Skeletal muscle satellite cell (primary cell): Measurements from ENCODE around the gene ITPR2.

Experiments
- H3K27me3 ChIP-seq: 2 replicates; pipeline ENCODE4 v1.7.0; 2013; ENCODE audit warnings: low read length; ENCODE audit not compliant: control insufficient read depth, insufficient read depth
- H3K36me3 ChIP-seq: 2 replicates; pipeline ENCODE4 v1.7.0; 2013; ENCODE audit warnings: mild to moderate bottlenecking, control low read depth, low read length; ENCODE audit not compliant: insufficient read depth
- H3K4me1 ChIP-seq: 2 replicates; pipeline ENCODE4 v1.7.0; 2013; ENCODE audit warnings: low read length; ENCODE audit not compliant: control insufficient read depth, insufficient read depth
- H3K4me2 ChIP-seq: 2 replicates; pipeline ENCODE4 v1.7.0; 2013; ENCODE audit warnings: mild to moderate bottlenecking, low read length
- H3K4me3 ChIP-seq: 2 replicates; pipeline ENCODE4 v1.7.0; 2013; ENCODE audit warnings: low read length
- H3K9ac ChIP-seq: 2 replicates; pipeline ENCODE4 v1.7.0; 2013; ENCODE audit warnings: mild to moderate bottlenecking, low read depth, low read length, moderate library complexity
- H3K9me3 ChIP-seq: replicated peaks from 2 replicates; pipeline ENCODE4 v1.7.0; 2013; ENCODE audit warnings: mild to moderate bottlenecking, control low read depth, low read length

The ITPR2 gene

DNA sequence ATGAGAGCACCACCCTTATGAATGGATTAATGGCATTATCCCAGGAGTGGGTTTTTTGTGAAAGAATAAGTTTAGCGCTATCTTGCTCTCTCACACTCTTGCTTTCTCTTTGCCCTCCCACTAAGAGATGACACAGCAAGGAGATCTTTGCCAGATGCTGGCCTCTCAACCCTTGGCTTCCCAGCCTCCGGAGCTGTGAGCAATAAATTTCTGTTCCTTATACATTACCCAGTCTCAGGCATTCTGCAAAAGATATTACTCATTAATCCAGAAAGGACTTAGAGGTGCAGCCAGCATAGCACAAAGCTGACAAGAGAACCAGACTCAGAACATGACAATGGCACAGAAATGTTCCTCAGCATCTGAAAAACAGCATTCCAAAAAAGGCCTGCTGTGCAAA, 190.6 kb downstream of the ITPR2 start:
- Histone ChIP-seq H3K4me1 (peaks cover 13% of the 10 kb centered on the region), H3K9ac (no peak overlapping the region), H3K9me3 (no peaks in the 10 kb centered on the region), H3K27me3 (no peaks in the 10 kb centered on the region), H3K4me2 (no peak overlapping the region), H3K4me3 (no peak overlapping the region), H3K36me3 (no peaks in the 10 kb centered on the region)

- H3K4me1 ChIP-seq: peaks cover 21% of the 10 kb centered on the region
- no peaks in the 10 kb centered on the region for H3K27me3 ChIP-seq
- H3K9ac ChIP-seq: no peak overlapping the region
- no peaks in the 10 kb centered on the region for H3K9me3 ChIP-seq
- no peak overlapping the region for H3K4me3 ChIP-seq
- H3K36me3 ChIP-seq: no peaks in the 10 kb centered on the region
- peak overlapping the region; percentile 4 for H3K4me2 ChIP-seq
These were observed 196.2 kb downstream of the ITPR2 start for GRCh38 chr12:26636710-26637328.

DNA sequence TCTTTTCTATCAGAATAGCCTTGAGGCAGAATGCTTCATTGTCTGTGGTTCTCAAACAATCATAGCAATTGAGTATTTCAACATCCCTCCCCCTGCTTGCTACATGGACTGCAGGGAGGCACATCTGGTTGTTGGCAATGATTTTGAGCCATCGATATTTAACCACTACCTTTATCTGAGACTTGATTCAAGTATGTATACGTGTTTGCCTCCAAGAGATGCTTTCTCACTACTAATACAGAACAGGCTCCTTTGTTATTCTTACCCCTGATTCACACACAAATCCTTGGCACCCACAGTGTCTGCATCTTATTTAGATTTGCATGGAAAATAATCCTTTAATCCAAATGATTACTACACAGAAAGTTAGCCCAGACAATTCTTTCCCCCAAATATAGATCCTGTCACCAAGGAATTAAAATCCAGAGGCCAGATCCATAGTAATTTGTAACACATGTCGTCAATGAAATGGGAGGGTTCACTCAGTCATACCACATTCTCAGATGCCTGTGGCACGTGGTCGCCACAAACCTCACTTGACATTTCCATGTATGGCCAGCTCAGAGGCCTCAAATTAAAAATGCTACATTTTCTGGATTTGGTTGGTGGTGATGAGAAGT, 199.3 kb downstream of the ITPR2 start:
- no peaks in the 10 kb centered on the region for H3K9me3 ChIP-seq
- H3K4me3 ChIP-seq: no peak overlapping the region
- H3K4me2 ChIP-seq: no peak overlapping the region
- H3K36me3 ChIP-seq: no peaks in the 10 kb centered on the region
- H3K4me1 ChIP-seq: peaks cover 47% of the 10 kb centered on the region
- no peak overlapping the region for H3K9ac ChIP-seq
- no peaks in the 10 kb centered on the region for H3K27me3 ChIP-seq

- Histone ChIP-seq H3K9ac (no peak overlapping the region), H3K4me1 (peaks cover 47% of the 10 kb centered on the region), H3K9me3 (no peaks in the 10 kb centered on the region), H3K36me3 (no peaks in the 10 kb centered on the region), H3K4me3 (no peak overlapping the region), H3K4me2 (no peak overlapping the region), H3K27me3 (no peaks in the 10 kb centered on the region)
These were observed 200.2 kb downstream of the ITPR2 start for GRCh38 chr12:26632756-26633155.

DNA sequence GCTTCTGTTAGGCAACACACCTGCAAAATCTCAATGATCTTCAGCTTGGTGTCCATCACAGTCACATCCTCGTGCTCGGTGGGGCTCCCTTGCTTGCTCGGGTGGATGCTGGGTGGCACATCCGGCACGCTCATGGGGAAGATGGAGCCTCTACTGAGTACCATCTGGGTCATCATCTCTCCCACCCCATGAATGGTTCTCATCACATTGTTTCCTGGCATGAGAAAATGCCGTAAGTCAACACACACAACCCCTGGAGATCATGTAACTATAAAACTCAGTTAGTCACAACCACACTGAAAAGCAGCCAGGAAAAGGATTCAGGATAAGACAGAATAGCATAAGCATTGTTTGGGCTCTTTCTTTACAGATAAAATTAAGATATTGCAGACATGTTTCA, 201.1 kb downstream of the ITPR2 start:
- Histone ChIP-seq H3K4me1 (peaks cover 40% of the 10 kb centered on the region), H3K9me3 (no peaks in the 10 kb centered on the region), H3K4me3 (no peak overlapping the region), H3K36me3 (no peaks in the 10 kb centered on the region), H3K27me3 (no peaks in the 10 kb centered on the region), H3K9ac (no peak overlapping the region), H3K4me2 (no peak overlapping the region)

DNA sequence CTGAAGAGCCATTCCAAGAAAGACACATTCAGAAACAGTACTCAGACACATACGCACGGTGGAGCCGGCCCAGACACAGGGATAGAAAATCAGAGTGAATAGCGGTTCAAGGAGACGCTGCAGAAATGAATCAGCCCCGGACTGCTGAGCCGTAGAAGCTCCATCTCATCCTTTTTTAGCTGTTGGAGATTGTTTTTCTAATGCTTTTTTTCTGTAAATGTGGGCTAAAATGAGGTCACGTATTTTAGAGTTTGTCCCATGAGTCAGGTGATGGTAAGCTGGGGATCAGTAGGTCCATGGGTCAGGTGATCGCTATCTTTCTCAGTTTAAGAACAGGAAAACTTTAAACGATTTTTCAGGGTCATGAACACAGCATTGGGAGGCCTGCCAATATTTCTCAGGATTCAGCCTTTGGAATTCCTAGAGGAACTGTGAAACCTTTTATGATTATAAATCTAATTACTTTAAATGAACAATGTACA, 202.4 kb downstream of the ITPR2 start:
- peak overlapping the region; percentile 49 for H3K4me3 ChIP-seq
- H3K9me3 ChIP-seq: no peaks in the 10 kb centered on the region
- no peaks in the 10 kb centered on the region for H3K27me3 ChIP-seq
- no peaks in the 10 kb centered on the region for H3K36me3 ChIP-seq
- peak overlapping the region; percentile 74 for H3K4me2 ChIP-seq
- H3K4me1 ChIP-seq: peaks cover 33% of the 10 kb centered on the region
- peak overlapping the region; percentile 72 for H3K9ac ChIP-seq

GRCh38 chr12:26629864-26630263, 203.1 kb downstream of the ITPR2 start:
- Histone ChIP-seq H3K9me3 (no peaks in the 10 kb centered on the region), H3K27me3 (no peaks in the 10 kb centered on the region), H3K4me1 (peaks cover 33% of the 10 kb centered on the region), H3K9ac (peak overlapping the region; percentile 72), H3K36me3 (no peaks in the 10 kb centered on the region), H3K4me3 (peak overlapping the region; percentile 49), H3K4me2 (peak overlapping the region; percentile 74)

GRCh38 chr12:26628234-26628633, 204.8 kb downstream of the ITPR2 start:
- H3K4me2 ChIP-seq: no peak overlapping the region
- H3K9me3 ChIP-seq: no peaks in the 10 kb centered on the region
- no peak overlapping the region for H3K9ac ChIP-seq
- H3K27me3 ChIP-seq: no peaks in the 10 kb centered on the region
- H3K4me1 ChIP-seq: peaks cover 28% of the 10 kb centered on the region
- no peaks in the 10 kb centered on the region for H3K36me3 ChIP-seq
- H3K4me3 ChIP-seq: no peak overlapping the region

- no peak overlapping the region for H3K9ac ChIP-seq
These were observed 205.7 kb downstream of the ITPR2 start for GRCh38 chr12:26627335-26627734.

GRCh38 chr12:26623136-26623535, 209.9 kb downstream of the ITPR2 start:
- Histone ChIP-seq H3K9ac (no peak overlapping the region), H3K4me1 (no peaks in the 10 kb centered on the region), H3K4me2 (no peak overlapping the region), H3K36me3 (no peaks in the 10 kb centered on the region), H3K27me3 (no peaks in the 10 kb centered on the region), H3K4me3 (no peak overlapping the region), H3K9me3 (no peaks in the 10 kb centered on the region)

More at GRCh38 chr12:26627335-26627734, 205.7 kb downstream of the ITPR2 start:
- H3K4me3 ChIP-seq: no peak overlapping the region
- H3K9me3 ChIP-seq: no peaks in the 10 kb centered on the region
- H3K36me3 ChIP-seq: no peaks in the 10 kb centered on the region
- no peaks in the 10 kb centered on the region for H3K27me3 ChIP-seq
- H3K4me1 ChIP-seq: peaks cover 28% of the 10 kb centered on the region
- H3K4me2 ChIP-seq: no peak overlapping the region

GRCh38 chr12:26622601-26623000, 210.4 kb downstream of the ITPR2 start:
- H3K4me3 ChIP-seq: no peak overlapping the region
- H3K36me3 ChIP-seq: no peaks in the 10 kb centered on the region
- no peaks in the 10 kb centered on the region for H3K4me1 ChIP-seq
- no peaks in the 10 kb centered on the region for H3K9me3 ChIP-seq
- H3K9ac ChIP-seq: no peak overlapping the region
- H3K27me3 ChIP-seq: no peaks in the 10 kb centered on the region
- no peak overlapping the region for H3K4me2 ChIP-seq

GRCh38 chr12:26621932-26622331, 211.1 kb downstream of the ITPR2 start:
- Histone ChIP-seq H3K9ac (no peak overlapping the region), H3K4me1 (no peaks in the 10 kb centered on the region), H3K4me3 (no peak overlapping the region), H3K9me3 (no peaks in the 10 kb centered on the region), H3K27me3 (no peaks in the 10 kb centered on the region), H3K4me2 (no peak overlapping the region), H3K36me3 (no peaks in the 10 kb centered on the region)
